Right renal cortex interstitium (tissue), 3 donors: ENCODE measurements around the gene A1BG. TPM values are rescaled to one million over a fixed set of nuclear protein-coding genes. Genes with fewer than 3 reads are reported as not detected.
"Not testable (repeated sequence)": the region's sequence is repeated elsewhere in the genome, so short reads cannot be mapped to it uniquely, and the experiment has no call there.

Experiments used
- DNase-seq, 3 donors: peaks; one replicate each; pipeline ENCODE4 v3.0.0-alpha.2; 2013; ENCODE audit warnings: low read depth in 3 of 3, low spot score in 2 of 3
- polyA plus RNA-seq, 3 donors: library from polyadenylated mRNA; unstranded; fragments of 120-200 nt; gene quantifications; one replicate each; pipeline ENCODE4 v1.2.1, GENCODE V29; 2013; ENCODE audit not compliant: insufficient read length in 3 of 3

Gene A1BG
- polyA plus RNA-seq, 3 donors: 0.60 to 0.79 (median 0.76) TPM

- peak; percentile 86 to 89 (median 89) for DNase-seq
These were observed 9.1 kb upstream of the A1BG start, which contains the start of gene ZNF497 for GRCh38 chr19:58362272-58362994. TSS of gene ZNF497 (minus strand) at chr19:58362751. CDS start at chr19:58357635, 5,116 bp downstream.

GRCh38 chr19:58361900-58362271 is 8.6 kb upstream of the A1BG start:
- no peak for DNase-seq

GRCh38 chr19:58357481-58358145 is 4.3 kb upstream of the A1BG start:
- DNase-seq: no peak

- DNase-seq: no peak
These were observed 3.6 kb upstream of the A1BG start for GRCh38 chr19:58356766-58357480.

GRCh38 chr19:58355908-58356765 is 2.8 kb upstream of the A1BG start:
- no peak for DNase-seq

- DNase-seq: no peak
These were observed 2.0 kb upstream of the A1BG start for GRCh38 chr19:58355215-58355796.

- no peak for DNase-seq
These were observed 1.3 kb upstream of the A1BG start for GRCh38 chr19:58354478-58355030.

GRCh38 chr19:58353717-58354477 is 605 bp upstream of the A1BG start:
- DNase-seq: no peak

GRCh38 chr19:58351990-58352755 is 1.1 kb downstream of the A1BG start:
- DNase-seq: no peak

GRCh38 chr19:58351558-58351878 is 1.8 kb downstream of the A1BG start:
- DNase-seq: no peak

- DNase-seq: no peak
These were observed 2.3 kb downstream of the A1BG start for GRCh38 chr19:58350871-58351557.

GRCh38 chr19:58350001-58350861 is 3.1 kb downstream of the A1BG start:
- DNase-seq: no peak

- no peak for DNase-seq
These were observed 3.7 kb downstream of the A1BG start for GRCh38 chr19:58349590-58349989.

- DNase-seq: not testable (repeated sequence)
These were observed 5.2 kb downstream of the A1BG start for GRCh38 chr19:58348080-58348479.

- no peak for DNase-seq
These were observed 6.0 kb downstream of the A1BG start for GRCh38 chr19:58346961-58347929.

- DNase-seq: no peak
These were observed 7.7 kb downstream of the A1BG start for GRCh38 chr19:58345558-58345957.
